Upper lobe of left lung (tissue), 4 donors: ENCODE measurements around the gene CUEDC2.

ENCODE experiments used
- CTCF ChIP-seq, 6 experiments: fragments of 450-650 bp in 4 of 6; fragments of 200-600 bp in 2 of 6; sonication (generic) in 2 of 6; IDR thresholded peaks; one replicate each; pipeline ENCODE4 v1.5.1; 2016 to 2019; ENCODE audit warnings: antibody characterized with exemption in 6 of 6
- EP300 ChIP-seq, 4 donors: sonication (generic); formaldehyde crosslinking; IDR thresholded peaks; one replicate each; pipeline ENCODE4 v1.5.1; 2017; ENCODE audit warnings: antibody characterized with exemption in 4 of 4, control low read depth in 2 of 4
- POLR2A ChIP-seq, 4 donors: fragments of 450-650 bp; IDR thresholded peaks; one replicate each; pipeline ENCODE4 v1.5.1; 2016 to 2017; ENCODE audit warnings: antibody characterized with exemption in 4 of 4, mild to moderate bottlenecking in 2 of 4
- POLR2AphosphoS5 ChIP-seq, 2 donors: sonication (generic); formaldehyde crosslinking; IDR thresholded peaks; one replicate each; pipeline ENCODE4 v1.5.1; 2017; ENCODE audit warnings: antibody characterized with exemption in 2 of 2

- TF ChIP-seq POLR2A (IDR thresholded peaks at IDR 0.05) (no peak), CTCF (IDR thresholded peaks at IDR 0.05) (no peak), POLR2AphosphoS5 (IDR thresholded peaks at IDR 0.05) (no peak), EP300 (IDR thresholded peaks at IDR 0.05) (no peak)
These were observed 19.2 kb downstream of the CUEDC2 start for GRCh38 chr10:102413053-102413705.
